Parathyroid adenoma (tissue), 2 donors: Measurements from ENCODE around the gene TFDP1.
"Not testable (repeated sequence)": the region's sequence is repeated elsewhere in the genome, so short reads cannot be mapped to it uniquely, and the experiment has no call there.

Experiments
- H2AFZ ChIP-seq: fragments of 300-600 bp; sonication (generic); one replicate; pipeline ENCODE4 v1.7.0; 2017; ENCODE audit warnings: antibody characterized with exemption, mild to moderate bottlenecking
- H3K27ac ChIP-seq: fragments of 300-600 bp; sonication (generic); one replicate; pipeline ENCODE4 v1.7.0; 2017
- H3K27me3 ChIP-seq: fragments of 300-600 bp; sonication (generic); one replicate; pipeline ENCODE4 v1.7.0; 2017; ENCODE audit warnings: low read length; ENCODE audit not compliant: control insufficient read depth, insufficient read depth
- H3K36me3 ChIP-seq: fragments of 300-600 bp; sonication (generic); one replicate; pipeline ENCODE4 v1.7.0; 2017; ENCODE audit warnings: low read length; ENCODE audit not compliant: control insufficient read depth, insufficient read depth
- H3K4me1 ChIP-seq: fragments of 300-600 bp; sonication (generic); one replicate; pipeline ENCODE4 v1.7.0; 2017; ENCODE audit warnings: control low read depth
- H3K4me2 ChIP-seq: fragments of 300-600 bp; sonication (generic); one replicate; pipeline ENCODE4 v1.7.0; 2017; ENCODE audit warnings: low read length
- H3K4me3 ChIP-seq: fragments of 300-600 bp; sonication (generic); one replicate; pipeline ENCODE4 v1.7.0; 2017; ENCODE audit warnings: low read depth, low read length
- H3K79me2 ChIP-seq: fragments of 300-600 bp; sonication (generic); one replicate; pipeline ENCODE4 v1.7.0; 2017; ENCODE audit warnings: control low read depth
- H3K9ac ChIP-seq: fragments of 300-600 bp; sonication (generic); one replicate; pipeline ENCODE4 v1.7.0; 2017; ENCODE audit warnings: mild to moderate bottlenecking
- H3K9me3 ChIP-seq: fragments of 300-600 bp; sonication (generic); one replicate; pipeline ENCODE4 v1.7.0; 2017; ENCODE audit warnings: low read length; ENCODE audit not compliant: control insufficient read depth
- CTCF ChIP-seq: fragments of 300-600 bp; sonication (generic); IDR thresholded peaks from one replicate; pipeline ENCODE4 v1.7.0; 2017; ENCODE audit warnings: antibody characterized with exemption, mild to moderate bottlenecking
- donor health status: primary hyperparathyroidism.

The TFDP1 gene

DNA sequence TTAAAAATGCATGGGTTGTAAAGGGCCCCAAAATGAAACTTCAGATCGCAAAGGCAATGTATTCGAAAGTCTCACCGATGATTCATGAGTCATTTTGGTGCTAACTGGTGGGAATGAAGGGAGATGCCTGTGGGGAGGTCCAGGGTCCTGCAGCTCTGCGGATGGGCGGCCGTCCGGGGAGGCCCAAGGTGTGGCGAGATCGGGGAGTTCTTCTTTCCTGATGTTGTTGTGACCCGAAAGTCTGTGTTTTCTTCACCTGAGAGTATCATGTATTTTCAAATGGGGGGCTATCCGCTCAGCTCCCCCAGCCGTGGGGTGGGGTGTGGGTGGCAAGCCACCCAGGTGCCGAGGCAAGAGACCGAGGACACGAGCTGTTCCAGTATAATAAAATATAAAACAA is 36.5 kb downstream of the TFDP1 start:
- no peaks in the 10 kb centered on the region for H3K36me3 ChIP-seq

DNA sequence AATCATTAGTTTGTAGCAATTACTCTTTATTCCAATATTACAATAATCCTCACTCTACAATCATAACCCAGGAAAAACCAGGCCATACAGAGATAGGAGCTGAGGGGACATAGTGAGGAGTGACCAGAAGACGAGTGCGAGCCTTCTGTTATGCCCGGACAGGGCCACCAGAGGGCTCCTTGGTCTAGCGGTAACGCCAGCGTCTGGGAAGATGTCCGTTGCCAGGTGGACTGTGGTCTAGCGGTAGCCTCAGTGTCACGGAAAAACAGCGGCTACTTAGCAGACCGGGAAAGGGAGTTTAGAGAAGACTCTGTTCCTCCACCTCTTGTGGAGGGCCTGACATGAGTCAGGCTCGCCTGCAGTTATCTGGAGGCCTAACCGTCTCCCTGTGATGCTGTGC is 36.9 kb downstream of the TFDP1 start:
- H3K4me2 ChIP-seq, H3K27me3 ChIP-seq, H3K27ac ChIP-seq, H2AFZ ChIP-seq, H3K9ac ChIP-seq, H3K4me3 ChIP-seq, H3K79me2 ChIP-seq, H3K36me3 ChIP-seq, H3K4me1 ChIP-seq, H3K9me3 ChIP-seq: not testable (repeated sequence)

More for the DNA sequence above, 36.5 kb downstream of the TFDP1 start:
- Histone ChIP-seq H3K9ac (no peak overlapping the region), H3K27ac (no peak overlapping the region), H3K4me1 (peaks cover 6% of the 10 kb centered on the region), H3K4me3 (no peak overlapping the region), H3K27me3 (no peaks in the 10 kb centered on the region), H3K4me2 (no peak overlapping the region), H2AFZ (no peak overlapping the region), H3K9me3 (no peaks in the 10 kb centered on the region), H3K79me2 (peaks cover 9% of the 10 kb centered on the region)
- no peak for TF ChIP-seq CTCF

DNA sequence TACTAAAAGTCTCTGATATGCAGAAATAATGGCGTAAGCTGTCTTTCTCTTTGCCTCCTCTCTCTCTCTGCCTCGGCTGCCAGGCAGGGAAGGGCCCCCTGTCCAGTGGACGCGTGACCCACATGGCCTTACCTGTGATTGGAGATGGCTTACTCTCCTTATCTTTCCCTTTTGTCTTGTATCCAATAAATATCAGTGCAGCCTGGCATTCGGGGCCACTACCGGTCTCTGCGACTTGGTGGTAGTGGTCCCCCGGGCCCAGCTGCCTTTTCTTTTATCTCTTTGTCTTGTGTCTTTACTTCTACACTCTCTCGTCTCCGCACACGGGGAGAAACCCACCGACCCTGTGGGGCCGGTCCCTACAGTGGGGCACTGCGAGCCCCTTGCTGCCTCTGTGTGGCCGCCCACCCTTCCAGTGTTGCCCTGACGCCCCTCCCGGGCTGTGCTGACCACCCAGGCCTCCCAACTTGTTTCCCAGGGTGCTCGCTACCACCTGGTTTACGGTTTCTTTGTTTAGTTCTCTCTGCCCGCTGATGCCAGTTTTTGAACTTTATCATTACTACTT is 37.5 kb downstream of the TFDP1 start:
- not testable (repeated sequence) for H2AFZ ChIP-seq

DNA sequence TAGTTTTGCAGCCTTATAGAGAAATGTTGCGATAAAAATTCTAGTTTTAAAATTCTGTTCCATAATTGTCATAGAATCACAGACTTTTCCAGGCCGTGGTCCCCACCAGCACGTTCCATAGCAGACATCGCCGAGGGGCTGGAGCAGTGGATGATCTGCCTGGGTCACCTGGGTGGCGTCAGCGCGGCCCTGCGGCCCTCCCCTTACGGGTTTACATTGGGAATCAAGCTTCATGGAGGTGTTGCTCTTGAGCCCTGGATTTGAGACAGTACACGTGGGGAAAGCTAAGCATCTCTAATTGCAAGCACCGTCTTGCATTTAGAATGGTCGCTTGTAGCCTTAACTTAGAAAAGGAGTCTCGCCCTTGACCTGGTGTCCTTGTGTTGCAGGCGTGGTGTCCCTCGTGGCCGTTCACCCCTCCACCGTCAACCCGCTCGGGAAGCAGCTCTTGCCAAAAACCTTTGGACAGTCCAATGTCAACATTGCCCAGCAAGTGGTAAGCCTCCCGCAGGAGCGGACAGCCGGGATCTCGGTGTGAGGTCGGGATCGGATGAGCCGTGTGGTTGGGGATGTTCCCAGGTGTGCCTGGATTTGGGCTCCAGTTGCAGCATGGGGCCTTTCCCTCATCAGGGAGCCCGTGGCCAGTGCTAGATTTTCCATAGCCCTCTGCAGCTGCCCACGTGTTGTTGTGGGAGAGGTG is 38.4 kb downstream of the TFDP1 start:
- H3K9me3 ChIP-seq: no peaks in the 10 kb centered on the region
- H3K9ac ChIP-seq: no peak overlapping the region
- H3K79me2 ChIP-seq: peaks cover 9% of the 10 kb centered on the region
- H3K36me3 ChIP-seq: no peaks in the 10 kb centered on the region
- no peak overlapping the region for H2AFZ ChIP-seq
- no peak overlapping the region for H3K4me2 ChIP-seq
- H3K27ac ChIP-seq: no peak overlapping the region
- no peak overlapping the region for H3K4me3 ChIP-seq
- TF ChIP-seq CTCF: no peak
- no peaks in the 10 kb centered on the region for H3K4me1 ChIP-seq
- H3K27me3 ChIP-seq: no peaks in the 10 kb centered on the region

More for the DNA sequence above, 37.5 kb downstream of the TFDP1 start:
- H3K27me3 ChIP-seq, H3K4me3 ChIP-seq, H3K79me2 ChIP-seq, H3K4me1 ChIP-seq, H3K36me3 ChIP-seq, H3K9me3 ChIP-seq, H3K27ac ChIP-seq, H3K4me2 ChIP-seq, H3K9ac ChIP-seq: not testable (repeated sequence)

GRCh38 chr13:113623491-113624234 is 39.1 kb downstream of the TFDP1 start:
- Histone ChIP-seq H3K27me3 (no peaks in the 10 kb centered on the region), H3K4me1 (no peaks in the 10 kb centered on the region), H3K9me3 (no peaks in the 10 kb centered on the region), H3K4me2 (no peak overlapping the region), H3K27ac (no peak overlapping the region), H3K79me2 (peaks cover 9% of the 10 kb centered on the region), H3K4me3 (no peak overlapping the region), H3K36me3 (no peaks in the 10 kb centered on the region), H3K9ac (no peak overlapping the region), H2AFZ (no peak overlapping the region)
- no peak for TF ChIP-seq CTCF
